ENCODE measurements around the gene RNF207. TPM values are rescaled to one million over a fixed set of nuclear protein-coding genes. Genes with fewer than 3 reads are reported as not detected.

The RNF207 gene
- total and polyA plus RNA-seq, 2 donors (not counting 1 experiment from before 2014, with no cell fraction given): 2.6 to 17.2 TPM

DNA sequence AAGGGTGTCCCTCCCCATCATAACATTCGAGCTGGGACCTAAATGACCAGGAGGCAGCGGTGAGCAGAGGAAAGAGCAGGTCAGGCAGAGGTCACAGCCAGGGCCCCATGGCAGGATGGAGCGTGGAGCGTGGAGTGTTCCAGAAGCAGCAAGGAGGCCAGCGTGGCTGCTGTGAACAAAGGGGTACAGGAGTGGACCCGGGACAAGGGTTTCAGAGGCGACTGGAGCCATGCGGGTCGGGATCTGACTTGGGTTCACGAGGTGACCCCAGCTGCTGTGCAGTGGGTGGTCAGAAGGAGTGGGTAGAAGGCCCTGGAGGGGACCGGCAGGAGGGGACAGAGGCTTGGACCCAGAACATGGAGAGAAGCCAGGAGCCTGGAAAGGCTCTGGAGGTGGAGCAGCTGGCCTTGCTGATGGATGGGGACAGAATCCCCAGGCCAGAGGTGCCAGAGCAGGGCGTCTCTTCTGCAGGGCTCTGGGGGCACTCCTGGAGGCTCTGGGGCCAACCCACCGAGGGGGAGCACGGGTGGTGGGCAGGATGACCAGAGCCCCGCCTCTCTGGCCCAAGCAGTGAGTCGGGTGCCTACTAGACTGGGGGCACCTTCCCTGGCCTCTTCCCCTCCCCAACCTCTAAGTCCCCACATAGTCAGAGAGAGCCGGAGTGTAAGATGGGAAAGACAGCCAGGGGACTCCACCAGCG is 28.1 kb upstream of the RNF207 start:
- H4K20me1 ChIP-seq (ENCODE audit: control insufficient read depth, extremely low read depth, insufficient read depth, low read length): no peaks in the 10 kb centered on the region
- no peak overlapping the region for H3K27ac ChIP-seq (ENCODE audit: insufficient read depth, low read length)
- no peaks in the 10 kb centered on the region for H3K4me1 ChIP-seq (ENCODE audit: control insufficient read depth, extremely low read depth, insufficient read depth, low read length)
- TF ChIP-seq, protein P1, sequence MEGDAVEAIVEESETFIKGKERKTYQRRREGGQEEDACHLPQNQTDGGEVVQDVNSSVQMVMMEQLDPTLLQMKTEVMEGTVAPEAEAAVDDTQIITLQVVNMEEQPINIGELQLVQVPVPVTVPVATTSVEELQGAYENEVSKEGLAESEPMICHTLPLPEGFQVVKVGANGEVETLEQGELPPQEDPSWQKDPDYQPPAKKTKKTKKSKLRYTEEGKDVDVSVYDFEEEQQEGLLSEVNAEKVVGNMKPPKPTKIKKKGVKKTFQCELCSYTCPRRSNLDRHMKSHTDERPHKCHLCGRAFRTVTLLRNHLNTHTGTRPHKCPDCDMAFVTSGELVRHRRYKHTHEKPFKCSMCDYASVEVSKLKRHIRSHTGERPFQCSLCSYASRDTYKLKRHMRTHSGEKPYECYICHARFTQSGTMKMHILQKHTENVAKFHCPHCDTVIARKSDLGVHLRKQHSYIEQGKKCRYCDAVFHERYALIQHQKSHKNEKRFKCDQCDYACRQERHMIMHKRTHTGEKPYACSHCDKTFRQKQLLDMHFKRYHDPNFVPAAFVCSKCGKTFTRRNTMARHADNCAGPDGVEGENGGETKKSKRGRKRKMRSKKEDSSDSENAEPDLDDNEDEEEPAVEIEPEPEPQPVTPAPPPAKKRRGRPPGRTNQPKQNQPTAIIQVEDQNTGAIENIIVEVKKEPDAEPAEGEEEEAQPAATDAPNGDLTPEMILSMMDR (conservative IDR thresholded peaks at IDR 0.05 in 1 of 2, IDR thresholded peaks at IDR 0.05 in 1 of 2; ENCODE audit: low read depth in 1 of 2, low read length in 2 of 2): no peak
- no peak for TF ChIP-seq EZH2 (IDR thresholded peaks at IDR 0.05; ENCODE audit: low read length, missing control alignments)
- H3K79me2 ChIP-seq (ENCODE audit: control insufficient read depth, insufficient read depth, low read length): no peaks in the 10 kb centered on the region
- peaks cover 30% of the 10 kb centered on the region for H3K27me3 ChIP-seq (ENCODE audit: control insufficient read depth, insufficient read depth, low read length)
- H3K9ac ChIP-seq (ENCODE audit: insufficient read depth, low read length): no peak overlapping the region
- H3K36me3 ChIP-seq (ENCODE audit: control insufficient read depth, insufficient read depth, low read length): no peaks in the 10 kb centered on the region
- no peak overlapping the region for H3K4me3 ChIP-seq (replicated peaks in 1 of 4; ENCODE audit: control extremely low read depth in 1 of 4, insufficient read depth in 1 of 4, low read depth in 3 of 4, low read length in 4 of 4)
- no peaks in the 10 kb centered on the region for H3K9me3 ChIP-seq (ENCODE audit: control insufficient read depth, insufficient read depth, low read depth, low read length)
- no peak overlapping the region for H3K4me2 ChIP-seq (ENCODE audit: extremely low read depth, insufficient read depth, low read length)
- H2AFZ ChIP-seq (ENCODE audit: low read length): no peak overlapping the region
- no peak for DNase-seq (ENCODE audit: low read depth in 2 of 2)

DNA sequence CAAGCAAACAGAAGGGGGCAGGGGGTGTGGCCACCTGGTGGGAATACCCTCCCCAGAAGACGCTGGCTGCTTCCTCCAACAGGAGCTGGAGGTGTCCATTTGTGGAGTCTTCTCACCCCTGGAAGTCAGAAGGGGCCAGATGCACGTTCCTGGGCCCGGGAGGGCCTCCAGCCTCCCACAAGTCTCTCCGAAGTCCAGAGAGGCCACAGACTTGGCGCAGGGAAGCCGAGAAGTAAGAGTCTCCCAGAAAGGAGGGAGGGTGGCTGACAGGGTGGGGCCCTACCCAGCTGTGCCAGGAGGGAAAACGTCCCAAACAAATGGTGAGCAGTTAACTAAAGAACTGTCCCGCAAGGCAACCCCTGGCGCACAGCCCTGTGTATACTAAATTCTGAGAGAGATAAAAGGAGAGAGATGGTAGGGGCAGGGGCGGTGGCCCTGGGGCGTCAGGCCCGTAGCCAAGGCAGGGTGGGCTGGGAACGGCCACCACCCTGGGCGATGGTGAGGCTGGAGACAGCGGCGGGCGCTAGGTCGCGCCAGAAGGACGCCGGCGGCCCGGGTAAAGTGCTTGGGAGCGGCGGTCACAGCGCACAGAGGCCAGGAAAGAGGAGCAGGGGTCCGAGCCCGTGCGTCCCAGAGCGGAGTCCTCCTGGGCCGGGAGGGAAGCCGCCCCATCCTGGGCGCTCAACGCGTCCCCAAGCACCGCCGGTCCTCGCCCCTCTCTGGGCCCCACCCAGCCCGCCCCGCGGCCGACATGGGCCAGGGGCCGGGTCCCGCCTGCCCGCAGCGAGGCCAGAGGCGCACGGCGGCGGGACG is 27.0 kb upstream of the RNF207 start:
- H3K27me3 ChIP-seq (ENCODE audit: control insufficient read depth, insufficient read depth, low read length): peaks cover 30% of the 10 kb centered on the region

More for the DNA sequence above, 27.0 kb upstream of the RNF207 start:
- no peak for DNase-seq (ENCODE audit: low read depth in 2 of 2)
- no peaks in the 10 kb centered on the region for H3K36me3 ChIP-seq (ENCODE audit: control insufficient read depth, insufficient read depth, low read length)
- no peak overlapping the region for H2AFZ ChIP-seq (ENCODE audit: low read length)
- no peak overlapping the region for H3K9ac ChIP-seq (ENCODE audit: insufficient read depth, low read length)
- no peaks in the 10 kb centered on the region for H4K20me1 ChIP-seq (ENCODE audit: control insufficient read depth, extremely low read depth, insufficient read depth, low read length)
- H3K27ac ChIP-seq (ENCODE audit: insufficient read depth, low read length): no peak overlapping the region
- H3K9me3 ChIP-seq (ENCODE audit: control insufficient read depth, insufficient read depth, low read depth, low read length): no peaks in the 10 kb centered on the region
- no peaks in the 10 kb centered on the region for H3K4me1 ChIP-seq (ENCODE audit: control insufficient read depth, extremely low read depth, insufficient read depth, low read length)
- TF ChIP-seq, protein P1 (conservative IDR thresholded peaks at IDR 0.05 in 1 of 2, IDR thresholded peaks at IDR 0.05 in 1 of 2; ENCODE audit: low read depth in 1 of 2, low read length in 2 of 2): no peak
- TF ChIP-seq EZH2 (IDR thresholded peaks at IDR 0.05; ENCODE audit: low read length, missing control alignments): peak; percentile 99
- no peak overlapping the region for H3K4me2 ChIP-seq (ENCODE audit: extremely low read depth, insufficient read depth, low read length)
- no peaks in the 10 kb centered on the region for H3K79me2 ChIP-seq (ENCODE audit: control insufficient read depth, insufficient read depth, low read length)
- no peak overlapping the region for H3K4me3 ChIP-seq (replicated peaks in 1 of 4; ENCODE audit: control extremely low read depth in 1 of 4, insufficient read depth in 1 of 4, low read depth in 3 of 4, low read length in 4 of 4)
